HCT116 (cell line): ENCODE measurements around the gene KIFAP3. TPM values are rescaled to one million over a fixed set of nuclear protein-coding genes. Genes with fewer than 3 reads are reported as not detected.

Experiments
- ATAC-seq: fragments of 200-7000 bp; cut with Tn5 transposase; 2 replicates; pipeline ENCODE4 v1.9.1; 2020; ENCODE audit warnings: mild to moderate bottlenecking, moderate library complexity
- BruUV-seq: library from RNA; stranded (reverse); fragments of 400-500 nt; replicated peaks from 2 replicates; lab custom pipeline; 2021; lab: Mats Ljungman, UMichigan
- CTCF ChIA-PET: fragments of 300-600 bp; sonication (Branson Sonifier 250); formaldehyde crosslinking; loops from one replicate; lab custom pipeline; 2021; ENCODE audit warnings: antibody characterized with exemption; lab: Charles Lee
- POLR2A ChIA-PET: fragments of 300-600, 350-600 bp; sonication (Branson Sonifier 250); formaldehyde crosslinking; loops from one replicate; lab custom pipeline; 2021; ENCODE audit warnings: antibody characterized with exemption; lab: Charles Lee
- RAD21 ChIA-PET, 2 experiments: fragments of 300-600 bp; sonication (Branson Sonifier 250); formaldehyde crosslinking; loops; one replicate each; lab custom pipeline; 2023; ENCODE audit warnings: low total read pairs in 2 of 2; ENCODE audit not compliant: uncharacterized antibody in 2 of 2, unreplicated experiment in 2 of 2, low non-redundant PET in 1 of 2; lab: Charles Lee
- DNase-seq: peaks from one replicate; pipeline ENCODE4 v3.0.0-alpha.2; 2010; ENCODE audit warnings: low read depth, low spot score
- H2AFZ ChIP-seq: fragments of 200-600 bp; shearing (Covaris generic), sonication (generic); 2 replicates; pipeline ENCODE4 v1.6.1; 2017; ENCODE audit warnings: low read depth, mixed run types, mixed read lengths, antibody characterized with exemption, low read length; ENCODE audit not compliant: poor library complexity, severe bottlenecking
- H3K27ac ChIP-seq: 2 replicates; pipeline ENCODE4 v1.5.1; 2012; ENCODE audit warnings: low read depth, low read length
- H3K27me3 ChIP-seq: fragments of 200-600 bp; sonication (generic); 2 replicates; pipeline ENCODE4 v1.6.1; 2016; ENCODE audit warnings: mixed run types, low read length, mixed read lengths; ENCODE audit not compliant: insufficient read depth
- H3K36me3 ChIP-seq, 2 experiments: fragments of 200-500 bp in 1 of 2; fragments of 200-600 bp in 1 of 2; sonication (Bioruptor generic) in 1 of 2; sonication (generic) in 1 of 2; 2 replicates each; pipeline versions ENCODE4 v1.5.1 to v1.6.1; 2014 to 2016; ENCODE audit warnings: low read length in 2 of 2, inconsistent platforms in 1 of 2, mixed read lengths in 1 of 2, mixed run types in 1 of 2; ENCODE audit not compliant: insufficient read depth in 2 of 2, control insufficient read depth in 1 of 2
- H3K4me1 ChIP-seq, 2 experiments: fragments of 200-600 bp in 1 of 2; sonication (generic) in 1 of 2; 2 replicates each; pipeline versions ENCODE4 v1.5.1 to v1.6.1; 2012 to 2017; ENCODE audit warnings: low read length in 2 of 2, inconsistent platforms in 1 of 2, mild to moderate bottlenecking in 1 of 2, mixed read lengths in 1 of 2, mixed run types in 1 of 2, moderate library complexity in 1 of 2; ENCODE audit not compliant: insufficient read depth in 2 of 2, control insufficient read depth in 1 of 2
- H3K4me2 ChIP-seq: fragments of 200-600 bp; sonication (generic); 2 replicates; pipeline ENCODE4 v1.6.1; 2017; ENCODE audit warnings: mixed run types, low read length, mixed read lengths
- H3K4me3 ChIP-seq, 2 experiments: fragments of 200-600 bp in 1 of 2; sonication (generic) in 1 of 2; replicated peaks in 1 of 2; 2 replicates each; pipeline ENCODE4 v1.5.1; 2011 to 2016; ENCODE audit warnings: low read length in 2 of 2, control low read depth in 1 of 2, low read depth in 1 of 2, mild to moderate bottlenecking in 1 of 2, mixed read lengths in 1 of 2, mixed run types in 1 of 2
- H3K79me2 ChIP-seq: fragments of 200-600 bp; sonication (generic); 2 replicates; pipeline ENCODE4 v1.6.1; 2017; ENCODE audit warnings: mild to moderate bottlenecking, mixed run types, low read length, moderate library complexity, mixed read lengths; ENCODE audit not compliant: insufficient read depth
- H3K9ac ChIP-seq: fragments of 200-600 bp; sonication (generic); 2 replicates; pipeline ENCODE4 v1.6.1; 2016; ENCODE audit warnings: low read length, mixed read lengths
- H3K9me2 ChIP-seq: fragments of 200-600 bp; sonication (generic), shearing (Covaris generic); 2 replicates; pipeline ENCODE4 v1.6.1; 2017; ENCODE audit warnings: mixed run types, mild to moderate bottlenecking, moderate library complexity; ENCODE audit not compliant: insufficient read depth
- H3K9me3 ChIP-seq, 2 experiments: fragments of 200-500 bp in 1 of 2; fragments of 200-600 bp in 1 of 2; sonication (Bioruptor generic) in 1 of 2; sonication (generic) in 1 of 2; 2 replicates each; pipeline ENCODE4 v1.6.1; 2014 to 2017; ENCODE audit warnings: low read length in 2 of 2, mixed read lengths in 2 of 2, inconsistent platforms in 1 of 2, low read depth in 1 of 2, mild to moderate bottlenecking in 1 of 2, mixed run types in 1 of 2, moderate library complexity in 1 of 2; ENCODE audit not compliant: control insufficient read depth in 1 of 2, insufficient read depth in 1 of 2
- H4K20me1 ChIP-seq: fragments of 200-600 bp; sonication (generic), shearing (Covaris generic); 2 replicates; pipeline ENCODE4 v1.6.1; 2017; ENCODE audit warnings: mixed run types, mild to moderate bottlenecking, moderate library complexity; ENCODE audit not compliant: insufficient read depth
- ATF3 ChIP-seq: IDR thresholded peaks from 2 replicates; pipeline ENCODE4 v1.6.1; 2012
- CBX3 ChIP-seq: IDR thresholded peaks from 2 replicates; pipeline ENCODE4 v1.6.1; 2012; ENCODE audit warnings: low read depth
- CEBPB ChIP-seq: IDR thresholded peaks from 2 replicates; pipeline ENCODE4 v1.6.1; 2012; ENCODE audit warnings: low read depth
- ELF1 ChIP-seq: IDR thresholded peaks from 2 replicates; pipeline ENCODE4 v1.6.1; 2012; ENCODE audit warnings: low read depth, borderline replicate concordance
- EZH2 ChIP-seq: fragments of 200-600 bp; sonication (generic); IDR thresholded peaks from 2 replicates; pipeline ENCODE4 v1.6.1; 2017; ENCODE audit warnings: antibody characterized with exemption, mixed run types
- EZH2phosphoT487 ChIP-seq: fragments of 200-600 bp; IDR thresholded peaks from 2 replicates; pipeline ENCODE4 v1.6.1; 2018; ENCODE audit warnings: antibody characterized with exemption, borderline replicate concordance
- FOSL1 ChIP-seq: IDR thresholded peaks from 2 replicates; pipeline ENCODE4 v1.6.1; 2012; ENCODE audit warnings: low read depth
- JUND ChIP-seq: IDR thresholded peaks from 2 replicates; pipeline ENCODE4 v1.6.1; 2012
- MAX ChIP-seq: IDR thresholded peaks from 2 replicates; pipeline ENCODE4 v1.6.1; 2012
- POLR2A ChIP-seq: IDR thresholded peaks from 2 replicates; pipeline ENCODE4 v1.7.0; 2011; ENCODE audit warnings: borderline replicate concordance; ENCODE audit not compliant: insufficient read depth, insufficient read length; ENCODE audit errors: extremely low read depth
- RAD21 ChIP-seq: IDR thresholded peaks from 2 replicates; pipeline ENCODE4 v1.6.1; 2012; ENCODE audit warnings: low read depth, mild to moderate bottlenecking
- SRF ChIP-seq: IDR thresholded peaks from 2 replicates; pipeline ENCODE4 v1.6.1; 2012; ENCODE audit warnings: low read depth
- YY1 ChIP-seq: IDR thresholded peaks from 2 replicates; pipeline ENCODE4 v1.6.1; 2011; ENCODE audit warnings: low read length, low read depth, moderate library complexity, mild to moderate bottlenecking; ENCODE audit not compliant: insufficient replicate concordance; ENCODE audit errors: extremely low read depth
- ZFX ChIP-seq: fragments of 450-650 bp; IDR thresholded peaks from 2 replicates; pipeline ENCODE4 v1.6.1; 2017
- ZNF274 ChIP-seq: fragments of 200-500 bp; sonication (Bioruptor generic); IDR thresholded peaks from 2 replicates; pipeline ENCODE4 v1.6.1; 2014; ENCODE audit warnings: mild to moderate bottlenecking, low read depth, low read length, inconsistent platforms
- intact Hi-C: fragments of 100-400 bp; cut with micrococcal nuclease; formaldehyde crosslinking; loops from 2 replicates; pipeline ENCODE4 v1.10.0; 2022
- total RNA-seq: library from RNA; stranded (reverse); gene quantifications from one replicate; pipeline ENCODE4 v1.2.1, GENCODE V29; 2021; ENCODE audit not compliant: unreplicated experiment
- TF ChIP-seq, protein P1 (sequence below): IDR thresholded peaks from 2 replicates; pipeline ENCODE4 v1.6.1; 2011; ENCODE audit warnings: mild to moderate bottlenecking, low read length, moderate library complexity; ENCODE audit not compliant: insufficient replicate concordance; ENCODE audit errors: extremely low read depth

KIFAP3 gene
- total RNA-seq, 1 experiment from 2014 or later, result 10.8 TPM

DNA sequence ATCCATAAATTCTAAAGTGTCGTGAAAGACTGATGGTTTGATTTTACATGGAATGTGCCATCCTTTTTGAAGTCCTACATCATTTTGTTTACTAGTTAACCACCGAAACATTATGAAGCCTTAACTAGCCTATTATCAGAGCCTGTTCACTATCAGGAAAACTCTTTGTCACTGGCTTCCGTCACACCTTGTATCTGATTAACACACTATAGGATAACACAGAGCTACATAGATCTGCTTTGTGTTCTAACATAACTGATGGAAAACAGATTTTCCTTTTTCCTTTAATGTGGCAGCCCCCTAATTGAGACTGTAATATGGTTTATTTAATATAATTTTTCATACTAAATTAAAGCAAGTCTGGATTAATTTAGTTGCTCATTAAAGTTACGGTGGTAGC is 106.3 kb downstream of the KIFAP3 start:
- Histone ChIP-seq H3K4me2 (no peak overlapping the region), H3K4me1 (no peaks in the 10 kb centered on the region), H3K36me3 (no peaks in the 10 kb centered on the region), H3K27me3 (no peaks in the 10 kb centered on the region), H2AFZ (no peak overlapping the region), H3K4me3 (no peak overlapping the region), H3K9me3 (no peaks in the 10 kb centered on the region), H3K9ac (no peak overlapping the region), H3K9me2 (no peaks in the 10 kb centered on the region), H3K27ac (no peak overlapping the region), H3K79me2 (no peaks in the 10 kb centered on the region), H4K20me1 (no peaks in the 10 kb centered on the region)
- no TSS peak for BruUV-seq
- no peak for ATAC-seq
- intact Hi-C loops, result no loop called here
- ChIA-PET POLR2A (no interaction called here), CTCF (no interaction called here), RAD21 (no interaction called here)
- TF ChIP-seq EZH2phosphoT487, result no peak
- TF ChIP-seq EZH2, result no peak
- no peak for TF ChIP-seq POLR2A
- no peak for TF ChIP-seq SRF
- no peak for TF ChIP-seq RAD21
- TF ChIP-seq ZFX, result no peak
- TF ChIP-seq CBX3, result no peak
- TF ChIP-seq FOSL1, result no peak
- TF ChIP-seq YY1, result no peak
- TF ChIP-seq, protein P1, sequence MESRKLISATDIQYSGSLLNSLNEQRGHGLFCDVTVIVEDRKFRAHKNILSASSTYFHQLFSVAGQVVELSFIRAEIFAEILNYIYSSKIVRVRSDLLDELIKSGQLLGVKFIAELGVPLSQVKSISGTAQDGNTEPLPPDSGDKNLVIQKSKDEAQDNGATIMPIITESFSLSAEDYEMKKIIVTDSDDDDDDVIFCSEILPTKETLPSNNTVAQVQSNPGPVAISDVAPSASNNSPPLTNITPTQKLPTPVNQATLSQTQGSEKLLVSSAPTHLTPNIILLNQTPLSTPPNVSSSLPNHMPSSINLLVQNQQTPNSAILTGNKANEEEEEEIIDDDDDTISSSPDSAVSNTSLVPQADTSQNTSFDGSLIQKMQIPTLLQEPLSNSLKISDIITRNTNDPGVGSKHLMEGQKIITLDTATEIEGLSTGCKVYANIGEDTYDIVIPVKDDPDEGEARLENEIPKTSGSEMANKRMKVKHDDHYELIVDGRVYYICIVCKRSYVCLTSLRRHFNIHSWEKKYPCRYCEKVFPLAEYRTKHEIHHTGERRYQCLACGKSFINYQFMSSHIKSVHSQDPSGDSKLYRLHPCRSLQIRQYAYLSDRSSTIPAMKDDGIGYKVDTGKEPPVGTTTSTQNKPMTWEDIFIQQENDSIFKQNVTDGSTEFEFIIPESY, result no peak
- no peak for TF ChIP-seq ZNF274
- no peak for TF ChIP-seq ELF1
- no peak for TF ChIP-seq CEBPB
- no peak for TF ChIP-seq MAX
- no peak for TF ChIP-seq JUND
- no peak for TF ChIP-seq ATF3
- no peak for DNase-seq
